GM12878 (cell line): Measurements from ENCODE around the gene IRX1.

Experiments
- BMI1 ChIP-seq: fragments of 450-650 bp; IDR thresholded peaks from 2 replicates; pipeline ENCODE4 v1.6.1; 2016; ENCODE audit warnings: mild to moderate bottlenecking, moderate library complexity, borderline replicate concordance
- CEBPB ChIP-seq, 2 experiments: fragments of 150-350 bp in 1 of 2; IDR thresholded peaks; 2 replicates each; pipeline ENCODE4 v1.6.1; 2012 to 2014; ENCODE audit warnings: low read depth in 2 of 2, low read length in 2 of 2, borderline replicate concordance in 1 of 2, inconsistent platforms in 1 of 2
- CEBPZ ChIP-seq: fragments of 150-350 bp; IDR thresholded peaks from 2 replicates; pipeline ENCODE4 v1.6.1; 2016; ENCODE audit warnings: low read depth, low read length
- CHD2 ChIP-seq: IDR thresholded peaks from 2 replicates; pipeline ENCODE4 v1.6.1; 2011; ENCODE audit warnings: low read depth, low read length, improper control_type of control experiment, borderline replicate concordance
- CTCF ChIP-seq, 3 experiments: IDR thresholded peaks in 2 of 3; conservative IDR thresholded peaks in 1 of 3; 2 replicates each; pipeline ENCODE4 v1.5.1; 2011; ENCODE audit warnings: low read depth in 3 of 3, low read length in 3 of 3, mild to moderate bottlenecking in 3 of 3, control low read depth in 2 of 3, moderate library complexity in 2 of 3, inconsistent platforms in 1 of 3, mixed read lengths in 1 of 3; ENCODE audit not compliant: control insufficient read depth in 2 of 3, insufficient read depth in 1 of 3; ENCODE audit errors: extremely low read depth in 1 of 3
- KAT2A ChIP-seq: conservative IDR thresholded peaks from 2 replicates; pipeline ENCODE4 v1.6.1; 2011; ENCODE audit warnings: low read depth, low read length; ENCODE audit not compliant: control insufficient read depth
- NR2F1 ChIP-seq: fragments of 450-650 bp; conservative IDR thresholded peaks from 2 replicates; pipeline ENCODE4 v1.6.1; 2017; ENCODE audit warnings: mild to moderate bottlenecking
- POLR2A ChIP-seq: IDR thresholded peaks from 2 replicates; pipeline ENCODE4 v1.6.1; 2011; ENCODE audit warnings: low read depth, mild to moderate bottlenecking, low read length
- POLR2AphosphoS2 ChIP-seq: IDR thresholded peaks from 2 replicates; pipeline ENCODE4 v1.6.1; 2011; ENCODE audit warnings: low read depth, mild to moderate bottlenecking, low read length, improper control_type of control experiment, moderate library complexity
- RAD21 ChIP-seq: IDR thresholded peaks from 2 replicates; pipeline ENCODE4 v1.6.1; 2011; ENCODE audit warnings: mild to moderate bottlenecking, low read depth, low read length, moderate library complexity; ENCODE audit not compliant: insufficient read depth
- SP1 ChIP-seq: IDR thresholded peaks from one replicate; pipeline ENCODE4 v1.6.1; 2011; ENCODE audit warnings: low read depth, low read length
- USF2 ChIP-seq: IDR thresholded peaks from 2 replicates; pipeline ENCODE4 v1.6.1; 2011; ENCODE audit warnings: low read depth, low read length, improper control_type of control experiment, borderline replicate concordance
- YY1 ChIP-seq: IDR thresholded peaks from 2 replicates; pipeline ENCODE4 v1.6.1; 2011; ENCODE audit warnings: low read depth, mild to moderate bottlenecking, low read length

GRCh38 chr5:3639175-3639574 is 43.5 kb downstream of the IRX1 start:
- TF ChIP-seq POLR2AphosphoS2, result no peak
- TF ChIP-seq CTCF (IDR thresholded peaks at IDR 0.05 in 2 of 3, conservative IDR thresholded peaks at IDR 0.05 in 1 of 3; ENCODE audit: control insufficient read depth in 2 of 3, extremely low read depth in 1 of 3, insufficient read depth in 1 of 3, low read depth in 3 of 3, low read length in 3 of 3), result no peak
- no peak for TF ChIP-seq NR2F1
- no peak for TF ChIP-seq BMI1
- TF ChIP-seq POLR2A, result no peak
- no peak for TF ChIP-seq KAT2A
- no peak for TF ChIP-seq YY1
- TF ChIP-seq USF2, result no peak
- no peak for TF ChIP-seq CHD2
- no peak for TF ChIP-seq CEBPB (IDR thresholded peaks at IDR 0.05; ENCODE audit: borderline replicate concordance in 1 of 2, low read depth in 2 of 2, low read length in 2 of 2)
- TF ChIP-seq RAD21, result no peak
- TF ChIP-seq CEBPZ, result no peak
- TF ChIP-seq SP1, result no peak
